NCI-H2227 (cell line): ENCODE results near the gene KCNG2.

Source experiments
- DNase-seq: peaks from one replicate; lab custom pipeline; 2025; ENCODE audit not compliant: unreplicated experiment; lab: John Stamatoyannopoulos, UW

The KCNG2 gene

GRCh38 chr18:79903787-79904356 is 106.1 kb downstream of the KCNG2 start:
- no peak for DNase-seq

DNA sequence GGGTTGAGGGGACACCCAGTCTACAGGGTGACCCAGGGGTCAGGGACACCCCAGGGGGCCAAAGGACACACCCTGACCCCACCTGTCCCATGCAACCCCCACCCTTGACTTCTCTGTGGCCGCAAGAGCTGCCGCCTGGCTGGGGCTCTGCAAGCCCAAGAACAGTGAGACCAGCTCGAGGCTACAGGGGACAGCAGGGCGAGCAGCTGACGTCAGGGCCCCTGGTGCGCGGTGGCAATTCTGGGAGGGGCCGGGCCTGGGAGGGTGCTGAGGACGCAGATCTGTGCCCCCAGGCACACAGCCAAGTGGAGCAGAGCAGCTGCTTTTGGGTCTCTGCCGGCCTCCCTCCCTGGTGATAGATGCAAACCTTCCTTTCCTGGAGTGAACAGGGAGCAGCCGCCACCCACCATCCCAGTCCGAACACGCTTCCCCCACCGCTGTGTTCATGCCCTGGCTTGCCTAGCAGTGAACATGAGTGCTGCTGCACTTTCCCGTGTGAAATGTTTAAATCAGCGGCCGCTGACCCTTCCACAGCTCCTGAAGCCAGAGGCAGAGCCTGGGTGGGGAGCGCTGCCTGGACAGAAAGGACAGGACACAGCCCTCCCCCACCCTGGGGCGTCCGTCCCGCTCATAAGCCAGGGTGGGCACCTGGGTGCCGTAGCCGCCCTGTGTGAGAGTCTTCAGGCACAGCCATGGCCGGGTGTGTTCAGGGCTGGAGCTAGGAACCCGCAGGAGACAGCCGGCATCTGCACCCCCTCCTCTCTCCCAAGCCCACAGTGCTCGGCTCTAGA is 106.8 kb downstream of the KCNG2 start:
- DNase-seq, result no peak

GRCh38 chr18:79905389-79905911 is 107.7 kb downstream of the KCNG2 start:
- no peak for DNase-seq

DNA sequence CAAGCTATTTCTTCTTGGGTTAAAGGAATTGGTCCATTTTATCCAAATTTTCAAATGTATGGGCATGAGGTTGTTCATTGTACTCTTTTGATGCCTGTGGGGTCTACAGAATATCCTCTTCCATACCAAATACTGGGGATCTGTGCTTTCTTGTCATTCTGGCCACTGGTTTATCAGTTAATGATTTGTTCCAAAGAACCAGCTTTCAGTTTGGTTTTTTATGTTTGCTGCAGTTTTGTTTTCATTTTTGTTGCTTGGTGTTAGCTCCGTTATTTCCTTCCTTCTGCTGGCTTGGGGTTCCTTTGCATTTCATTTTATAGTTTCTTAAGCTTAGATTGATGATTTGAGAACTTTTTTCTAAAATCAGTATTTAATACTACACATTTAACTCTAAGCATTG is 108.3 kb downstream of the KCNG2 start:
- DNase-seq, result no peak

DNA sequence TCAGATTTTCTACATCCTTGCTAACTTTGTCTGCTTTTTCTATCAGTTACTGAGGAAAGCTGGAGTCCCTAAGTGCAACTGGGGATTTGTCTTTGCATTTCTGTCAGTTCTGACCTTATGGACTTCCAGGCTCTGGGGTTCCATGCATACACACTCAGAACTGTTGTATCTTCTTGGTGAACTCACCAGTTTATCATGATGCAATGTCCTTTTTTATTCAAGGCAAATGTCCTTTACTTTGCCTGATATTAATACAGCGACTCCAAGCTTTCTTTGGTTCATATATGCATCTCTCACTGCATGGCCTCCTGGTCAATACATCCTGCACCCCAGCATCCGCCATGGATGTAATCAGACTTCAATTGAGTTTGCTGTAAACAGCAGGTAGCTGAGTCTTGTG is 109.0 kb downstream of the KCNG2 start:
- no peak for DNase-seq

DNA sequence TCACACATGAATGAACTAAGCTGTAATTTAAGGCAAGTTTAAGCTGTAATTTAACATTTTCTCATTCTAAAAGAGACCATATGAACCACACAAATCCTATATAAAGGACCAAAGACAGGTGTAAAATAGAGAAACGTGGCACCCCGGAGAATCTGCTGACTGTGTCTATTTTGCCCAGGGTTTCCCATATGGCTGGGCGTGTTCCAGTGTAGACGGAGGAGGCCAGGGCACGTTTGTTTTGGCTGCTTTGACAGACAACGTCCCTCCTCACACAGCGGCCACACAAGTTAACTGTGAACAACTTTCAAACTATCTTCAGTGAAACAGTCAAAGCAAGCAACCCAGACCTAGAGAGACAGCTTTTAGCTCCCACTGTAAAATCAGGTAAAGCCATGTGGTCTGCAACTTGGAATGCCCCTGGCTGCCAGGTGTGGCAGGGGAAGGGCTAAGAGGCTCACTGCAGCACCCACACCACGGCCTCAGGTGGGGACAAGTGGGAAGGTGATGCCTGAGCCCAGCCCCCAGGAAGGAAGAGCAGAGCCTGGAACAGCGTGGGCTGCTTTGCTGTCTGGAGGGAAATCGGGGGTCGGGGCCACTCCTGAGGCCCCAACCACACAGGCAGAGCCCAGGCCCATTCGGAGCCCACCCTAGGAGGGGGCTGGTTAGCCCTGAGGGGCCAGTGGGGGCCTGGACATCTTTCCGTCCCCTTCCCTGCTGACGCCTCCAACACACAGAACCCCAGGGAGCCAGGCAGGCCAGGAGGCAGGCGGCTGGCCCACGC is 113.0 kb downstream of the KCNG2 start:
- DNase-seq, result no peak

DNA sequence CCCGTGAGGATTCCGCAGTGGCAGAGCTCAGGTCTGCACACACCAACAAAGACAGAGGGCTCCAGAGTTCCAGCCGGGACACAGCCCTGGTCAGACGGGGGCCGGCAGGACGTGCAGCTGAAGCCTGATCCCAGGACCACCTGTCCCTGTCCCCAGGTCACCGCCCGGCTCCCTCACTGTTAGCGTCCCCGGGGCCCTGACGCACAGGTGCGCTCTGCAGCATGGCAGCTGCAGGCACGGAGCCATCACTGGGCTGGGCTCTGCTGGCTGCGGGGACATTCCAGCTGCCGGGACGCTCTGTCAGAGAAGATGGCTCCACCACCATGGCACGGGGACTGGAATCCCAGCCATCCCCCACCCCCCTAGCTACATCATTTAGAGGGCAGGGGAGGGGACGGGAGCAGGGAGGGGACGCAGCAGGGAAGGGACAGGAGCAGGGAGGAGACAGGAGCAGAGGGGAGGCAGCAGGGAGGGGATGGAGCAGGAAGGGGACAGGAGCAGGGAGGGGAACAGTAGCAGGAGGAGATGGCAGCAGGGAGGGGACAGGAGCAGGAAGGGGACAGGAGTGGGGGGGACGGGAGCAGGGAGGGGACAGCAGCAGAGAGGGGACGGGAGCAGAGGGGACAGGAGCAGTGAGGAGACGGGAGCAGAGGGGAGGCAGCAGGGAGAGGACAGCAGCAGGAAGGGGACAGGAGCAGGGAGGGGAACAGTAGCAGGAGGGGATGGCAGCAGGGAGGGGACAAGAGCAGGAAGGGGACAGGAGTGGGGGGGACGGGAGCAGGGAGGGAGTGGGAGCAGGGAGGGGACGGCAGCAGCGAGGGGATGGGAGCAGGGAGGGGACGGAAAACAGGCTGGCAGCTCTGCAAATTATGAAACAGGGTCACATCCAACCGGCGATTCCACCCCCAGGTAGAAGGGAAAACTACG is 113.9 kb downstream of the KCNG2 start:
- DNase-seq, result no peak

DNA sequence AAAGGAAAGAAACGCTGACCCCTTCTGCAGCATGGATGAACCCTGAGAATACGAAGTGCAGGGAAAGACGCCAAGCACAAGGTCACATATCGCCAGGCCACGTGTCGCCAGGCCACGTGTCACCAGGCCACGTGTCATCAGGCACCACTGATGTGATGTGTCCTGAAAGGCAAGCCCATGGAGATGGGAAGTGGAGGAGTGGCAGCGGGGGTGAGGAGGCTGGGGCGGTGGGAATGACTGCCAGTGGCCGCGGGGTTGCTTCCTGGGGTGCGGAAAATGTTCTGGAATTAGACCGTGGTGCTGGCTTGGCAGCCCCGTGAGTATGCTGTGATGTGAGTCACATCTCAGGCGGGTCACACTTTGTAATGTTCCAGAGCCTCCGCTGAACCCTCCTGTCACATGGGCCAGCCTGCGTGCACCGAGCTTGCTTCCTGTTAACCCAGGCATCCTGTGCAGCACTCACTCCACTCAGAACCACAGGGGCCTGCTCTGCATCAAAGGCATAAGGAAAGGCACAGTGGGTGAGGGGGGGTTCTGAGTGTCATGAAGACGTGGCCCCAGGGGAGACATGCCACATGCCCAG is 114.8 kb downstream of the KCNG2 start:
- no peak for DNase-seq

DNA sequence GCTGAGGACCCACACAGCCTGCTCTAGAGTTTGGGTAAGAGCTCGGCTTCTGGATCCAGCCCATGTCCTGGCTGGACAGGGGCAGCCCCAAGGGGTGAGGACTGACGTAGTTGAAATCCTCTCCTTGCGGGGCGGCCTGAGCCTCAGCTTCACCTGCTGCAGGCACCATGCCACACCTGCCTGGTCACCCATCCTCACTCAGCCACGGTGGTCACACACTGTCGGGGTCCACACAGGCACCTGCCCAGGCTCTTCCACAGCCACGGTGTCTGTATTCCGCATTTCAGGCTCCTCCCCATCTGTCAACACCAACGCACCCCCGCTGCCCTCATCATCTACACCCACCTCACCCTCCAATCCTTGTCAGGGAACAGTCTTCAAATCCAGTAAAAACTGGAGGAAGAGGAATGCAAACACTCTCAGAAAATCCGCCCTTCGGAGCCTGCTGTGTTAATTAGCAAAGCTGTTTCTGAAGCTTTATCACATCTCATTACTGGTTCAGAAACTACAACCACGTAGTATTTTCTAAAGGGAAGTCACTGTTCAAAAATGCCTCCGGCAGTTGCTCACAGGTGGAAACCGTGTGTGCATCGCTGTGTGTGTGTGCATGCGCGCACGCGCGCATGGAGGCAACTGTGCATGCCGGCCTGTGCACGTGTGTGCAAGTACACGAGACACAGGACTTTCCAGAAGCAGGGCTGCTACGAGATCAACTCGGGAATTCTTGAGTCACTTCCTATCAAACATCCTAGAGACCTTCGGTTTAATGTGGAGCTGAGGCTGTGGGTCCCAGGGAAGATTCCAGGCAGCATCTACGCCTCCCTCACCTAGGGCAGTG is 115.5 kb downstream of the KCNG2 start:
- no peak for DNase-seq

DNA sequence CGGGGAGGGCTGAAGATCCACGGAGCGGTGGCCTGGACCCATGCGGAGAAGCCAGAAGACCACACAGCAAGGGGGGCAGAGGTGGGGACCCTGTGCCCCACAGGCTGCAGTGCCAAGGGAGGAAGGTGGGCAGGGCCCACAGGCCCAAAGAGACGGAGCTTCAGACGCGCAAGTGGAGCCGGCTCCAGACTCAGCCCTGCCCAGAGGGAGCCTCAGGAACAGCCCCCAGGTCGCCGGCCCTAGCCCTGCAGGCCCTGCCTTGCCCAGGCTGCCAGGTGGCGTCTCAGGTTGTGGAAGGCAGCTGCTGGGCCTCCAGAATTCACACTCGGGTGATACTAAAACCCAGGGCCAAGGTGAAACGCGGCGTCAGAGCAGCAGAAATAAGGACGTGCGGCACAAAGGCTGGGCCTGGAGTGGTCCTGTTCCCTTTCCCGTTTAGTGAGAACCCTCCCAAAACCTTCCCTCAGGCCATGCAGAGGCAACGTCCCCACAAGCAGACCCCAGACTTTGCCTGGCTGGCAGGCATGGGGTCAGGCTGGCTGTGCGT is 116.9 kb downstream of the KCNG2 start:
- no peak for DNase-seq

GRCh38 chr18:79915161-79916127 is 117.7 kb downstream of the KCNG2 start:
- DNase-seq, result no peak

- DNase-seq, result no peak
Observed at GRCh38 chr18:79916128-79916494, 118.4 kb downstream of the KCNG2 start.

- no peak for DNase-seq
Observed at GRCh38 chr18:79916546-79917168, 118.9 kb downstream of the KCNG2 start.

GRCh38 chr18:79917169-79917852 is 119.6 kb downstream of the KCNG2 start:
- no peak for DNase-seq

GRCh38 chr18:79917853-79918614 is 120.3 kb downstream of the KCNG2 start:
- no peak for DNase-seq

DNA sequence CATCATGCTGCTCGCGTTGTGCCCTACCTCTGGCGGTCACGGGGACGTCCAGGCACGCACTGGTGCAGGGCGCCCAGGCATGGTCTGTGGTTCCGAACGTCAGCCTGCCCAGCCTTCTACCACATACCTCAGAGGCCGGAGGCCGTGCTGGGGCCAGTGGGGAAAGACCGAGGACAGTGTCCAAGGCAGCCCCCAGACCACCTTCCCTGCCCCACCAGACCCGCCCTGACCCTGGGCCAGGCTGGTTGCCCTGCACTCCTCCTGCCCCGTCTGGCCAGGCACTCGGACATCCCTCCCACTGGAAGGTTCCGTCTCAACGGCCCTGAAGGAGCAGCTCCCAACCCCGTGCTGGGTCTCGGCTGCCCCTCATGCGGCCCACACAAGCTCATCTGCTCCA is 120.9 kb downstream of the KCNG2 start:
- no peak for DNase-seq
